GM12892 (cell line): ENCODE data around the gene VAV2.

Experiments
- POLR2A ChIP-seq: IDR thresholded peaks from 2 replicates; pipeline ENCODE4 v1.6.1; 2011; ENCODE audit warnings: low read depth, low read length, control low read depth
- POLR2AphosphoS5 ChIP-seq: IDR thresholded peaks from 2 replicates; pipeline ENCODE4 v1.6.1; 2011; ENCODE audit warnings: low read depth, low read length, control low read depth

DNA sequence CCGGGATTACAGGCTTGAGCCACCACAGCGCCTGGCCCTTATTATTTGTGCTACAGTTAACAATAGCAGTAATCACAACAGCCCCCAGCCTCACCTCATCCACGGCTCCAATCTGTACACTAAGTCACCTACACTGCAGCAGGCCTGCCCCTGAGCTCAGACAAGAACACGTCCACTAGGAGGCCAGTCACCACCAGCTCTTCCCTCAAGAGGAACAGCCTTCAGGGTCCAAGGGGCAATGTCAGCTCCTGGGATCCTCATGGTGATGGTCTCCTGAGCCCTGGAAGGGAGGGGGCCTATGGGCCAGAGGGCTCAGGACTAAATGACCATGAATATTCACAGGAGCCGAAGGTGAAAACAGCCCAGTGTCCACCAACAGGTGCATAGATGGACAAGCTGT is 67.7 kb downstream of the VAV2 start:
- no peak for TF ChIP-seq POLR2AphosphoS5
- TF ChIP-seq POLR2A, result no peak
